DMS53 treated with DMSO at 0.1 percent for 48 hours (cell line): ENCODE data around the gene ACP4.
"Not testable (repeated sequence)": the region's sequence is repeated elsewhere in the genome, so short reads cannot be mapped to it uniquely, and the experiment has no call there.

Experiments used
- DNase-seq: peaks from one replicate; lab custom pipeline; 2025; ENCODE audit not compliant: unreplicated experiment; lab: John Stamatoyannopoulos, UW

The ACP4 gene

GRCh38 chr19:50796634-50797428 lies 6.6 kb downstream of the ACP4 start:
- no peak for DNase-seq

DNA sequence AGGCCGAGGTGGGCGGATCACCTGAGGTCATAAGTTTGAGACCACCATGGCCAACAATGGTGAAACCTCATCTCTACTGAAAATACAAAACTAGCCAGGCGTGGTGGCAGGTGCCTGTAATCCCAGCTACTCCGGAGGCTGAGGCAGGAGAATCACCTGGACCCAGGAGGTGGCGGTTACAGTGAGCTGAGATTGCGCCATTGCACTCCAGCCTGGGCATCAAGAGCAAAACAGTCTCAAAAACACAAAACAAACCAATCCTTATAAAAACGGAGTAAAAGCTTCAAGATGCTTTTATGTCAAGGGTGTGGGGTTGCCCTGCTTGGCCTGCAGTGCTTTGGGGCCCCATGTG lies 7.2 kb downstream of the ACP4 start:
- DNase-seq = no peak

GRCh38 chr19:50797781-50798658 lies 7.8 kb downstream of the ACP4 start:
- DNase-seq = no peak

GRCh38 chr19:50798659-50799546 lies 8.7 kb downstream of the ACP4 start:
- DNase-seq = no peak

DNA sequence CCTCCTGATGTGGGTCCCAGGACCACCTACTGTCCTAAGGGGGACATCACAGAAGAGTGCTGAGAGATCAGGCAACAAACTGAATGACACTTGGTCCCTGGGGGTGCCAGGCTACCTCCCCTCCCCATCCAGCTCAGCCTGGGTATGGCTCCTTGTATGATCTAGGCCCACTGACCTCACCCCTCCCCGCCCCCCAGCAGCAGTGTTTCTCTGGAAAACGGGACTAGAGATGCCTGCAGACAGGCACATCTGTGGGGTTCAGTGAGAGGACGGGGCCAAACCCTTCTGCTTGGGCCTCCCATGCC lies 9.3 kb downstream of the ACP4 start:
- DNase-seq = no peak

DNA sequence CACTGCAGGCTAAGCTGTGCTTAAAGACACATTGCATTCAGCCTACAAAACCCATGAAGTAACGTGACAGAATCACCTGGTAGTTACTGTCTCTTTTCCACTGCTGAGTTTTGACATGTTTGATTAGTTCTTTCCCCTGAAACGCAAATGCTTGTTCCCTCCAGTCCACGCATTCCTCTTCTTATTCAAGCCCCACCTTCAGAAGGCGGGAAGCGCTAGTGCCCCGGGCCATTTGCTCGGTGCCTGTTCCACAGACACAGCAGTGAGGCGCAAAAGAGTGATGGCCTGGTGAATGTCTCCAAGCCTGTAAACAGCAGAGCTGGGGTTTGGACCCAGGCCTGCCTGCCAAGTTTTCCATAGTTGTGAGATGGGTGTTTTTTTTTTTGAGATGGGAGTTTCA lies 10.9 kb downstream of the ACP4 start:
- no peak for DNase-seq

- no peak for DNase-seq
Observed at GRCh38 chr19:50803633-50804419, 13.6 kb downstream of the ACP4 start.

GRCh38 chr19:50804420-50805272 lies 14.4 kb downstream of the ACP4 start:
- DNase-seq = peak; percentile 94

- DNase-seq = no peak
Observed at GRCh38 chr19:50808856-50809255, 18.6 kb downstream of the ACP4 start.

DNA sequence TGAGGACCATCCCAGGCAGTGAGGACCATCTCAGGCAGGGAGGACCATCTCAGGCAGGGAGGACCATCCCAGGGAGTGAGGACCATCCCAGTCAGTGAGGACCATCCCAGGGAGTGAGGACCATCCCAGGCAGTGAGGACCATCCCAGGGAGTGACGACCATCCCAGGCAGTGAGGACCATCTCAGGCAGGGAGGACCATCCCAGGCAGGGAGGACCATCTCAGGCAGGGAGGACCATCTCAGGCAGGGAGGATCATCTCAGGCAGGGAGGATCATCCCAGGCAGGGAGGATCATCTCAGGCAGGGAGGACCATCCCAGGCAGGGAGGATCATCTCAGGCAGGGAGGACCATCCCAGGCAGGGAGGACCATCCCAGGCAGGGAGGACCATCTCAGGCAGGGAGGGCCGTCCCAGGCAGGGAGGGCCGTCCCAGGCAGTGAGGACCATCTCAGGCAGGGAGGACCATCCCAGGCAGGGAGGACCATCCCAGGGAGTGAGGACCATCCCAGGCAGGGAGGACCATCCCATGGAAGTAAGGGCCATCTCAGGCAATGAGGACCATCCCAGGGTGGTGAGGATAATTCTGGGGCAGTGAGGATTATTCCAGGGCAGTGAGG lies 21.5 kb downstream of the ACP4 start:
- DNase-seq = not testable (repeated sequence)

DNA sequence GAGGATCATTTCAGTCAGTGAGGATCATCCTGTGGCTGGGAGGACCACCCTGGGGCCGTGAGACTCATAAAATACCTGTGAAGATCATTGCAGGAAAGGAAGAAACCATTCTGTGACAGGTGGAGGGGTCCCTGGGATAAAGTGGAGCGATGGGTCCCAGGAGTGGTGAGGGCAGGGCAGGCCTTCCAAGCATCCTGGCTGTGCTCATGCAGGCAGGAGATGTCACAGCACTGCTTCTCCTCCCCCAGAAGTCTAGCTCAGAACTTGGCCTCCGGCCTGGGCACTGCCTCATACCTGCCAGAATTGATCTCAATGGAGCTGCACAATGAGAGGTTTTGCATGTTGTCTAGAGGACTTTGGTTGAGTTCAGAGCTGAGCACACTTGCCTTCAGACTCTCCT lies 22.3 kb downstream of the ACP4 start:
- no peak for DNase-seq

DNA sequence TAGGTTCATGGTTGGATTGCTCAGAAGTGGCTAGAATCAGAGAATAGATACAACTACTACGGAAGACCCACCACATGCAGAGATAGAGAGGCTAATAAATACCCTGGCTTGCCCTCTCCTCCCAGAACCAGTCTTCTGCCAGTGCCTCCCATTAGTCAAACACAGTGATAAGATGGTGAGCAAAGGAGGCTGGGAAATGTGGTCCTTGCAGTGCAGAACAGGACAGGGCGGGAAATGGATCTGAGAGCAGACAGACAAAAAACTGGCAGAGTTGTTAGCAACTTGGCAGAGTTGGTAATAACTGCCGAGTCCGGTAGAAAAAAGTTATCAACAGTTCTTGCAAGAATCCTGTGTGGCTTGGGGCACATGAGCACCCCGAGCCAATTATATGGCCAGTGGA lies 24.7 kb downstream of the ACP4 start:
- no peak for DNase-seq

GRCh38 chr19:50815439-50815838 lies 25.2 kb downstream of the ACP4 start:
- DNase-seq = no peak

- DNase-seq = peak; percentile 67
Observed at GRCh38 chr19:50817941-50818858, 28.0 kb downstream of the ACP4 start.

- DNase-seq = peak; percentile 46
Observed at GRCh38 chr19:50818859-50819472, 28.8 kb downstream of the ACP4 start.

GRCh38 chr19:50819636-50820035 lies 29.4 kb downstream of the ACP4 start:
- no peak for DNase-seq

GRCh38 chr19:50820086-50820485 lies 29.9 kb downstream of the ACP4 start:
- DNase-seq = no peak
